Testis (tissue), 3 donors: Measurements from ENCODE around the gene SERTAD1. TPM values are rescaled to one million over a fixed set of nuclear protein-coding genes. Genes with fewer than 3 reads are reported as not detected.

Experiments used
- DNase-seq: peaks from one replicate; pipeline ENCODE4 v3.0.0-alpha.2; 2019
- H3K27ac ChIP-seq, 2 donors: fragments of 200-600 bp; sonication (generic); one replicate each; pipeline ENCODE4 v1.5.1; 2019
- H3K27me3 ChIP-seq: fragments of 200-600 bp; sonication (generic); one replicate; pipeline ENCODE4 v1.5.1; 2019
- H3K36me3 ChIP-seq: fragments of 200-600 bp; sonication (generic); one replicate; pipeline ENCODE4 v1.5.1; 2017; ENCODE audit warnings: low read depth; ENCODE audit errors: missing control alignments
- H3K4me1 ChIP-seq: fragments of 200-600 bp; sonication (generic); one replicate; pipeline ENCODE4 v1.5.1; 2019
- H3K4me3 ChIP-seq, 2 donors: fragments of 200-600 bp; sonication (generic); one replicate each; pipeline ENCODE4 v1.5.1; 2017 to 2019
- H3K9me3 ChIP-seq: fragments of 200-600 bp; sonication (generic); one replicate; pipeline ENCODE4 v1.5.1; 2017
- POLR2A ChIP-seq: fragments of 450-650 bp; IDR thresholded peaks from one replicate; pipeline ENCODE4 v1.6.1; 2017; ENCODE audit warnings: antibody characterized with exemption, mild to moderate bottlenecking, moderate library complexity
- WGBS, 2 donors: methylation state at CpG; one replicate each; pipeline ENCODE4 v1.1.5; 2018; 5-methylcytosine and 5-hydroxymethylcytosine counted together
- intact Hi-C: fragments of 100-400 bp; cut with DNase I; formaldehyde crosslinking; loops from one replicate; pipeline ENCODE4 v1.15.1; 2023; ENCODE audit warnings: low total_unique reads
- polyA plus RNA-seq: library from polyadenylated mRNA; stranded (reverse); fragments of 350-450 nt; fragmentation: Illumina TruSeq; extraction: RNeasy Lipid Tissue Mini Kit (QIAGEN cat#74804); gene quantifications from one replicate; pipeline ENCODE4 v1.2.3, GENCODE V29; 2014; ENCODE audit warnings: low read depth, low replicate concordance; ENCODE audit not compliant: insufficient read depth
- total RNA-seq, 2 donors: library from RNA; depleted of rRNA; stranded (reverse); fragments of >200 nt; gene quantifications; one replicate each; pipeline ENCODE4 v1.2.3, GENCODE V29; 2016
- TF ChIP-seq, protein P1 (sequence below), 3 experiments: fragments of 450-650 bp in 2 of 3; fragments of 200-600 bp in 1 of 3; sonication (generic) in 1 of 3; IDR thresholded peaks; one replicate each; pipeline ENCODE4 v1.5.1; 2016 to 2019; ENCODE audit warnings: antibody characterized with exemption in 3 of 3, mild to moderate bottlenecking in 2 of 3, moderate library complexity in 1 of 3

Gene SERTAD1
- total and polyA plus RNA-seq, 3 donors from 2014 or later, result 8.3 to 10.9 (median 8.6) TPM

DNA sequence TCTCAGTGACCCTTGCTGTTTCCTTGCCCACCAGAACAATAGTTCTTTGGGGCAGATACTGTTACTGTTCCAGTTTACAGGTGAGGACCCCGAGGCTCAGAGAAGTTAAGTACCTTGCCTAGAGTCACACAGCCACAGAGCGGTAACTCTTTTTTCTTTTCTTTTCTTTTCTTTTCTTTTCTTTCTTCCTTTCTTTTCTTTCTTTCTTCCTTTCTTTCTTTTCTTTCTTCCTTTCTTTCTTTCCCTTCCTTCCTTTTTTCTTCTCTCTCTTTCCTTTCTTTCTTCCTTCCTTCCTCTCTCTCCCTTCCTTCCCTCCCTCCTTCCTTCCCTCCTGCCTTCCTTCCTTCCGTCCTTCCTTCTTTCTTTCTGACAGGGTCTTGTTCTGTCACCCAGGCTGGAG, 7.8 kb downstream of the SERTAD1 start:
- Histone ChIP-seq H3K36me3 (no peaks in the 10 kb centered on the region), H3K27ac (peak overlapping the region in 1 of 2 donors; percentile 71), H3K4me3 (no peak overlapping the region), H3K27me3 (no peaks in the 10 kb centered on the region), H3K9me3 (no peaks in the 10 kb centered on the region), H3K4me1 (peaks cover 15% of the 10 kb centered on the region)
- intact Hi-C loops, result no loop called here
- TF ChIP-seq, protein P1, sequence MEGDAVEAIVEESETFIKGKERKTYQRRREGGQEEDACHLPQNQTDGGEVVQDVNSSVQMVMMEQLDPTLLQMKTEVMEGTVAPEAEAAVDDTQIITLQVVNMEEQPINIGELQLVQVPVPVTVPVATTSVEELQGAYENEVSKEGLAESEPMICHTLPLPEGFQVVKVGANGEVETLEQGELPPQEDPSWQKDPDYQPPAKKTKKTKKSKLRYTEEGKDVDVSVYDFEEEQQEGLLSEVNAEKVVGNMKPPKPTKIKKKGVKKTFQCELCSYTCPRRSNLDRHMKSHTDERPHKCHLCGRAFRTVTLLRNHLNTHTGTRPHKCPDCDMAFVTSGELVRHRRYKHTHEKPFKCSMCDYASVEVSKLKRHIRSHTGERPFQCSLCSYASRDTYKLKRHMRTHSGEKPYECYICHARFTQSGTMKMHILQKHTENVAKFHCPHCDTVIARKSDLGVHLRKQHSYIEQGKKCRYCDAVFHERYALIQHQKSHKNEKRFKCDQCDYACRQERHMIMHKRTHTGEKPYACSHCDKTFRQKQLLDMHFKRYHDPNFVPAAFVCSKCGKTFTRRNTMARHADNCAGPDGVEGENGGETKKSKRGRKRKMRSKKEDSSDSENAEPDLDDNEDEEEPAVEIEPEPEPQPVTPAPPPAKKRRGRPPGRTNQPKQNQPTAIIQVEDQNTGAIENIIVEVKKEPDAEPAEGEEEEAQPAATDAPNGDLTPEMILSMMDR (IDR thresholded peaks at IDR 0.05), result no peak
- TF ChIP-seq POLR2A, result no peak
- WGBS, 2 donors, result 90 to 95% methylated on average over 3 of the region's 3 CpGs
- no peak for DNase-seq

DNA sequence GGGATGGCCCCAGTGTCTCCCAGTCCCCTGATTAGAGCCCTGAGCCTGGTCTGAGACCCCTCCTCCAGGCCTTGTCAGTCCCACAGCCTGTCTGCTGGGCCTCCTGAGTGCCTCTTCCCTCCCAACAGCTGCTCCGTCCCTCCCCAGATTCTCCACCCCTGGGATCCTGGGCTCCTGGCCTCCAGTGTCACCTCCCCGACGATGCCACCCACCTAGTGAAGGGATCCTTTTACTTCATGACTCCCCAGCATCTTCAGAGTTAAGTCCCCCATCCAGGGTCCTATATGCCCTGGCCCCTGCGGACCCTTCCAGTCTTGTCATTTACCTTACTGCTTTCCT, 8.2 kb downstream of the SERTAD1 start:
- Histone ChIP-seq H3K4me3 (no peak overlapping the region), H3K27ac (peak overlapping the region; percentile 71 to 91), H3K27me3 (no peaks in the 10 kb centered on the region), H3K9me3 (no peaks in the 10 kb centered on the region), H3K36me3 (no peaks in the 10 kb centered on the region), H3K4me1 (peaks cover 15% of the 10 kb centered on the region)
- TF ChIP-seq POLR2A, result no peak
- TF ChIP-seq, protein P1 (IDR thresholded peaks at IDR 0.05), result no peak
- intact Hi-C loops, result no loop called here
- WGBS, 2 donors, result 73 to 74% methylated on average over 4 of the region's 4 CpGs
- DNase-seq, result no peak

DNA sequence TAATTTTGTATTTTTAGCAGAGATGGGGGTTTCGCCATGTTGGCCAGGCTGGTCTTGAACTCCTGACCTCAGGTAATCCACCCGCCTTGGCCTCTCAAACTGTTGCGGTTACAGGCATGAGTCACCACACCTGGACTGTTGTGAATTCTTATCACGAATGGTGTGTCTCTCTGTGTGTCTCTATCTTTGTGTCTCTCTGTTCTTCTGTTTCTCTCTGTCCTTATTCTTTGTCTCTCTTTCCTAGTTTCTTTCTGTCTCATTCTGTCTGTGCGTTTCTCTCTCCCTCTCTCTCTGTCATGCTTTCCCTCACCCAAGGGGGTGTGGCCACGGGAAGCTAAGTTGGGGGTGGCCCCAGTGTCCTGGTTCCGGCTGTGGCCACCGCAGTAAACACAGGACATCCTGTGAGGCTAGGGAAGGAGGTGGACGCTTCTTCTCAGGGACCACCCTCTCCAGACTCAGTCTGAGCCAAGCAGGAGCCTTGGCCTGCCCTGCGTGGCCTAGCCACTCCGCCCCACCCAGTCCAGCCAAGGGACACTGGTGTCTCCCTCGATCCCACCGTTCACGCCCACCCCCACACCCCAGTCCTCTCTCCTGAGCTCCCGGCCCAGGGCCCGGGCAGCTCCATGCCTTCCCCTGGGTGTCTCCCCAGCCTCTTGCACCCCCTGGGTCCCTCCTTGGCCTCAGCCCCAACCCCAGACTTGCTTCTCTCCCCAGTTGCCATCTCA, 8.7 kb downstream of the SERTAD1 start:
- Histone ChIP-seq H3K9me3 (no peaks in the 10 kb centered on the region), H3K27ac (peak overlapping the region; percentile 71 to 91), H3K4me1 (peaks cover 15% of the 10 kb centered on the region), H3K36me3 (no peaks in the 10 kb centered on the region), H3K4me3 (no peak overlapping the region), H3K27me3 (no peaks in the 10 kb centered on the region)
- DNase-seq, result peak; percentile 53
- WGBS, 2 donors, result 37 to 50% methylated on average over 13 to 16 of the region's 16 CpGs
- intact Hi-C loops, result no loop called here
- TF ChIP-seq POLR2A, result no peak
- TF ChIP-seq, protein P1 (IDR thresholded peaks at IDR 0.05), result no peak

DNA sequence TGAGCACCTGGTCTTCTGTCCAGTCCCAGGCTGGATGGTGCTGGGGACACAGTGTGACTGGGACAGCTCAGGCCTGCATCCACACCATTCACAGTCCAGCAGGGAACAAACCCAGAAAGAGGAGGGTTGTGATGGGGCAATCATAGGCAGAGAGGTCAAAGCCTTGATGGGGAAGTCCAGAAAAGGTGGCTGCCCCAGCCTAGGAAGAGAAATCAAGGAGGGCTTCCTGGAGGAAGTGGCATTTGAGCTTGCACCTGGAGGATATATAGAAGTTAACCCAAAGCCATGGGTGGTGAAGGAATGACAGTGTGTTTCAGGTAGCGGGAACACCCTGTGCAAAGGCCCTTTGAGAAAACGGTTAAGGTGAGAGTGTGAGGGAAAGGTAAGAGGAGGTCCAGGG, 10.0 kb downstream of the SERTAD1 start:
- no peak overlapping the region for H3K27ac ChIP-seq
- no peaks in the 10 kb centered on the region for H3K27me3 ChIP-seq
- DNase-seq, result no peak
- 90 to 94% methylated on average over 2 of the region's 2 CpGs for WGBS, 2 donors
- no peak overlapping the region for H3K4me3 ChIP-seq
- TF ChIP-seq, protein P1 (IDR thresholded peaks at IDR 0.05), result no peak
- TF ChIP-seq POLR2A, result no peak
- no peaks in the 10 kb centered on the region for H3K9me3 ChIP-seq
- H3K36me3 ChIP-seq, result no peaks in the 10 kb centered on the region
- H3K4me1 ChIP-seq, result peaks cover 15% of the 10 kb centered on the region
- intact Hi-C loops, result no loop called here
